COLO829 (cell line): ENCODE results near the gene FHOD3.
A peak's percentile ranks its signal among the peaks of the same experiment; 100 is the strongest.
"Not testable (repeated sequence)": the region's sequence is repeated elsewhere in the genome, so short reads cannot be mapped to it uniquely, and the experiment has no call there.

Source experiments
- DNase-seq: peaks from one replicate; pipeline ENCODE4 v3.0.0; 2012; ENCODE audit warnings: low spot score

Gene FHOD3

GRCh38 chr18:36551274-36551673, 253.8 kb downstream of the FHOD3 start:
- not testable (repeated sequence) for DNase-seq

- no peak for DNase-seq
Observed at GRCh38 chr18:36558234-36558633, 260.7 kb downstream of the FHOD3 start.

GRCh38 chr18:36559149-36559857, 261.8 kb downstream of the FHOD3 start:
- no peak for DNase-seq

GRCh38 chr18:36560187-36560586, 262.7 kb downstream of the FHOD3 start:
- no peak for DNase-seq

DNA sequence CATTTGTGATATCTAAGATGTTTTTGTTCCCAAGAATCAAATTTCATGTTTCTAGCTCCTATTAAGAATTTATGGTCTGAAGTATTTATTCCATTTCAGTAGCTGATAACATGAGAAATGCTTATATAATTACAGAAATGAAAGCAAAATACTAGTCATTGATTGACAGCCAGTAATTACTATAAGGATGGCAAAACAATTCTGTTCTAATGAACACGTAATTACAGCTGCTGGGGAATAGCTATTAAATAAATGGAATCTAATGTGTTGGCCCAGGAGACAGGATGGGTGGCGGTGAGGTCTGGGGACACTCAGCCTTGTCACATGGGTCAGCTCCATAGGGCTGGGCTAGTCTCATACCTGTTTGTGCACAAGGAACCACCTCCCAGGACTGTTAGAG, 263.5 kb downstream of the FHOD3 start:
- no peak for DNase-seq

GRCh38 chr18:36564841-36565240, 267.3 kb downstream of the FHOD3 start:
- DNase-seq: no peak

- no peak for DNase-seq
Observed at GRCh38 chr18:36567800-36568199, 270.3 kb downstream of the FHOD3 start.

- no peak for DNase-seq
Observed at GRCh38 chr18:36568487-36568886, 271.0 kb downstream of the FHOD3 start.

DNA sequence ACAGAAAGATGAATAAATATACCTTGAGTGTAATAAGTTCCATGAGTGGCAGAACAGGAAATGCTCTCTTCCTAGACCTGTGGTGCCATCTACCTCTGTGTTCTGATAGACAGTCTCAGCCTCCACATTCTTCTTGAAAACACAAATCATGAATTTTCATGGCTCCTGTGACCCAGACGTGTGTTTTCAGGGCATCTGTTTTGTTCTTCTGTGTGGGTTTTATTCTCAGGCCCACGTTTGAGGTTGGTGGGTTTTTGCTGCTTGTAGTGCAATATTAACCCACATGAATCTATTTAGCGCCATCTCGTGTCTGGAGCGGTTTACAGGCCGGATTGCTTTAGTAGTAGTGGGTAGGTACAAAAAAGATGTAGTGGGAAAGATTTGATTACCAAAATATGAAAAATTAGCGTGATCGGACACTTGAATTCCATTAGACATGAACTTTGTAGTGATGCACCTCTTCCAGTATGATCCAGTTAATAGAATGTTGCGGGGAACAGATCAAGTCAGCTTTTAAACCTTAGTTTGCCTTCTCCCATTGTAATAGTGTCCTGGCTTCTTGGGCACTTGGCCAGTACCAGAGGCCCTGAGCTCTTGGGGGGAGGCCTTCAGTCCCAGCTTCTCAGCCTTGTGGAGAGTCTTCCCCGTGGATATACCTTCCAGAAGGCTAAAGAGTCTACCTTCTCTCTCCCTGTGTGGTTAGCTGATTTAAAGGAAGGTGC, 274.8 kb downstream of the FHOD3 start:
- DNase-seq: peak; percentile 24

DNA sequence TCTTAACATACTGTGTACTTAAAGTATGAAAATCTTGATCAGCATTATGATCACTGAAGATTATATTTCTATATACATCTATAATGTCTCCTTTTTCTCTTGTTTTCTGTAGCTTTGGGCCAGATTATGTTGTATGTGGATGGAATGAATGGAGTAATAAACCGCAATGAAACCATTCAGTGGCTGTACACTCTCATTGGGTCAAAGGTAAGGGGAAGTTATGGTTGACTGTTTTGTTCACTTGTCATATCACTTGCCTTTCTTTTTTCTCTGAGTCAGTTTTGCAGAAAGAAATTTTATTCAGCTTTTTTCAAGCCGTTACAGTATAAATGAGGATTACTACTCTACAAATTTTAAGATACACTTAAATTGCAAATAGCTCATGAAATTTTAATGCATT, 278.8 kb downstream of the FHOD3 start:
- no peak for DNase-seq

DNA sequence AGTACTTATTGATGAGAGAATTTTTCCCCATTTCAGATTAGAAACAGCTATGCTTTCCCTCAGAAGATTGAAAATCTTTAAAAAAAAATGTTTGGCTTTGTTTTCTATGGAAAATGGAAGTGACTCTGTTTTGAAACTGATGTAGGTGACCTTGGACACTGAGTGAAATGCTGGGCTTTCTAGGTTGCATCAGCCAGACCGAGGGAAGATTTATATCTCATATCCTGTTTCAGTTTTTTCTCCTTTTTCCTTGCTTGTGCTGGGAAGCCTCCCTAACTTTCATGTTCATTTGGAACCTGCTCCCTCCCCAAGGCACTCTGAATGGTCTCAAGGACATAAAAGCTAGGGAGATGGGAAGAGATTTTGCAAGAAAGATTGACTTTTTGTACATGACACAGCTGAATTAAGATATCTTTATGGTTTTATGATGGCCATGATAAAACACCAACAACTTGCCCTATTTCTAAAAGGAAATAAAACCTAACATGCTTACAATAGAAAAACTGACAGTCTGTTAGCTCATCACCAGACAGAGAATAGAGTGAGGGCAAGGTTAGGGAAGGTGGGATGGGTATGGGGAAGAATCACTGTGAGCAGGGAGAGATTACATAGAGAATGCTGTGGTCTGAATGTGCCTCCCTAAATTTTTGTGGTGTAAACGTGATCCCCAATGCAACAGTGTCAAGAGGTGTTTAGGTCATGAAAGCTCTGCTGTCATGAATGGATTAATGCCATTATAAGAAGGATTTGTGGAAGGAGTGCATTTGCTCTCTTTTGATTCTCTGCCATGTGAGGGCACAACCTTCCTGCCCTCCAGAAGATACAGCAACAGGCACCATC, 281.6 kb downstream of the FHOD3 start:
- no peak for DNase-seq

GRCh38 chr18:36580266-36580665, 282.8 kb downstream of the FHOD3 start:
- DNase-seq: no peak

DNA sequence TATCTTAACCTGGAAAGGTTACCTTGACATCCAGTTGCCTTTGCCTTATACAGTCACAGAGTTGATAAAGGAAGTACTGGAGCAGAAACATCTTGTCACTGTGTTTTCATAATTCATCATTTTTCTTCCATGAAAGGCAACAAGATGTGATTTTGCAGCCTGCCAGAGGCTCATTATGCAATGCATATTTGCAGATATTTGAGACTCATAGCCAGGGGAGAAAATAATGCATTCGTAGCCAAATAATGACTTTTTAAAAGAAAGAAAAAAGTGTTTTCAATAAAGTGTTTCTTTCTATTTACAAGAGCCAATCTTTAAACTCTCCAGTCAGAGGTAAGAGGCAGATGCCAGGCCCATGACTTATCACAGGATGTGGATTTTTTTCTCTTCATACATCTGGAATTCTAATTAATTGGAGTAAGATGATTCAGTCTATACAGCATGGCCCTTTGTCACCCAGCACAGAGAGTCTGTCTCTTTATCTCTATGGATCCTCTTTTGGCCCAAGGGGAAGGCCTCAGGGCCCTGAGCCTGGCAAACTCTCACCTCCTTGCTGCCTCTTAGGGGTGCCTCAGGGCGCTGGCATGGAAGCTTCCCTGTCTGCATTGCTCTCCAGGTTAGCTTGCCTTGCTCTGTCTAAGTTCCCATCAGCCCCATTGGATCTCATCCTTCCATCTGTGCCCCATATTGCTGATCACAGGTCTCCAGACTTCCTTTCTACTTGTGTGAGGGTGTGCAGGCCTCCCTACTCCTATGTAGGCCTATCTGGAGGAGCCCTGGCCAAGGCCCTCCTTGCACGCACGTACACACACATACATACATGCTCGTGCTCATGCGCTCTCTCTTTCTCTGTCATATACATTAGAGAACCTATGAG, 283.6 kb downstream of the FHOD3 start:
- peak; percentile 85 for DNase-seq

DNA sequence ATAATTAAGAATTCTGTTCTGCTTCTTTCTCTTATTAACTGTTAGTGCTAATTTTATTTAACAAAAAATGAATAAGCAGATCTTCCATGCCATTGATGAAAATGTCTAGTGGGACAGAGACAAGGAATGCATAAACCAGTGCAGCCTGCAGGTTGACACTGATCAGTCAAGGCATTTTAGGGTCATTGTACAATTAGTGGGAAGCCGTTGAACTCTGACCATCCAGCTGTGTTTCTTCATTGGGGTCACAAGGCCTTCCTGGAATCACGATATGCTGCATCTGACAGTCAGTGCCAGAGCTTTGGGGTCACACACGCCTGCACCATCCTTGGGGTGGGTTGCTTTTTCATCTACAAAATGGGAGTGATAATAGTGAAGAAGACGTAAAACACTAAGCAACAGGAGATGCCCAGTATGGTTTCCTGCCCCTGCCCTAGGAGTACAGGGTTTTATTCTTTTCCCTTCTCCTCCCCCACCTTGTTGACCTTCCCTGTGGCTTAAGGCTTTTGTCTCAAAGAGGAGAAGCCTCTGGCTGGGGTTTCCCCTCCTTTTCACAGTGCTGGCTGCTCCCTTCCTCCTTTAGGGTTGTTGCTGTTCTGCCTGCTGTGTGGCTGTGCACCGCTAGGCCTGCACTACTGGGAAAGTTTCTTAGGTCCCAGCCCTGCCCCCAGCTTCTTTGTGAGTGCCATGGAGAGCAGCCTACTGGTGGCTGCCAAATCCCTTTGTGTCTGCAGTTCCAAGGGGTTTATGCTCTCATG, 285.7 kb downstream of the FHOD3 start:
- no peak for DNase-seq

DNA sequence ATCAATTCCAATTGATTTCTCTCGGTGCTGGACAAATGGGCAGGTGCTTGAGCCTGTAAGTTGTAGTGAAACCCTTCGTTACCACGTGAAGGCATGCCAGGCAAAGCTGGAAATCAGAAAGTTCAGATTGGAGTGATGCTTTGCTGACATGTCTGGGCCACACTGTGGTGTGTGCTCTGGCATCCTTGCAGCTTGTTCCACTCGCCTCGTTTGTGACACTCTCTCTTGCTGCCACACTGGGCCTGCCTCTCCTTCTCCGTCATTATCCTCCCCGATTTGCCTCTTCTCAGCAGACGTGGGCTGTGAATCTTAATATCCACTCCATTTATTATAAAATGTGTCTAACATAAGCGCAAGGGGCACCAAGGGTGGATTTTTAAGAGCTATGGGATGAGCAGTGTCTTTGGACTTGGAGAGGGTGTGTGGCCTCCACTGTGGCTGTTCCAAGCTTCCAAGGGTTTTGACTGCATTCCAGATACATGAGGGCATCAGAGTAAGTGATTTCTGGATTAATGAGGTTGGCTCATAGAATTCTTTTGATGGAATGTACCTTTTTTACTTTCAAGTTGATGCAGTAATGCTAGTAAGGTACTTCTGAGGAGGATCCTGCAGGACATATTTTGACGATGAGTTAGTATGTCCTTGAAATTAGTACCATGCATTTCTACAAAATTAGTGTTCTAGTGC, 292.5 kb downstream of the FHOD3 start:
- no peak for DNase-seq

GRCh38 chr18:36590621-36591580, 293.4 kb downstream of the FHOD3 start:
- DNase-seq: no peak

- DNase-seq: no peak
Observed at GRCh38 chr18:36592282-36592681, 294.8 kb downstream of the FHOD3 start.

DNA sequence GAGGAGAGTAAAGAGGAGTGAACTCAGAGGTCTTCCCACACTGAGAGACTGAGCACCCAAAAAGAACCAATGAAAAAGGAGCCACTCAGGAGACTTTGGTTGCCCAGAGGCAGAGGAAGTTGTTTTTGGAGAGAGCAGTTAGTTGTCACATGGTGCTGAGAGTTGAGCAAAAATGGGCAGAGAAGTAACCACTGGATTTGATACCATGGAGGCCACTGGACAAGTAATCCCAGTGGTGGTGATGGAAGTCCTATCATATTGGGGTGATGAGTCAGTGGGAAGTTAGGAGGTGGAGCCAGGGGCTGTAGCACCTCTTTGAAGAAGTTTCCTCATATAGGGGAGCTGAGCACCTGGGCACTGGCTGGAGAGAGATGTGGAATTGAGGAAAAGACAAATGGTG, 295.5 kb downstream of the FHOD3 start:
- no peak for DNase-seq

DNA sequence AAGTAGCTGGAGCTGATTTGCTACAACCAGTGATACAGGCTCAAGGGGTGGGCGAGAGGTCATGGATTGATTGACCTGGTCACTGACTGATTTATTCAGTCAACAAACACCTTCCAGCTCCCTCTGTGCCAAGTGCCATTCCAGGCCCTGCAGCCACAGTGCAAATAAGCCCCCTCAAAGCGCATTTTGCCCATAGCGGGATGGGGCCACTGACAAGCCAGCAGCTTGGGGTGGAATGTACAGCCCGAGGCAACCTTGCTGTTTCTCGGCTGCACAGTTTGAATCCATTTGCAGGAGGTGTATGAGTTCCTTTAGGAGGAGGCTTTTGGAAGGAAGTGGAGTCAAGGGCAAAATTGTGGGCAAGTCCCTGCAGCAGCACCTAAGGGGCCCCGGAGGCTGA, 296.1 kb downstream of the FHOD3 start:
- DNase-seq: no peak
